K562 (cell line): ENCODE data around the gene CS. TPM values are rescaled to one million over a fixed set of nuclear protein-coding genes. Genes with fewer than 3 reads are reported as not detected.

Experiments
- CXXC5 ChIP-seq: fragments of 250-450 bp; sonication (Bioruptor Pico); IDR thresholded peaks from 2 replicates; pipeline ENCODE4 v1.8.0; 2022; ENCODE audit warnings: inconsistent platforms, mild to moderate bottlenecking, moderate library complexity
- HBP1 ChIP-seq: fragments of 450-650 bp; formaldehyde crosslinking; IDR thresholded peaks from 2 replicates; pipeline ENCODE4 v1.4.0; 2022; ENCODE audit warnings: missing genetic modification characterization
- HNRNPK ChIP-seq: fragments of 200-400 bp; formaldehyde crosslinking; IDR thresholded peaks from one replicate; pipeline ENCODE4 v1.6.1; 2018; ENCODE audit warnings: mild to moderate bottlenecking, low read depth, low read length; ENCODE audit not compliant: poor library complexity, severe bottlenecking
- REST ChIP-seq, 2 experiments: fragments of 450-650 bp; formaldehyde crosslinking in 1 of 2; IDR thresholded peaks; 2 replicates each; pipeline versions ENCODE4 v1.4.0 to v1.6.1; 2014 to 2020; ENCODE audit warnings: mild to moderate bottlenecking in 2 of 2, borderline replicate concordance in 1 of 2, low read depth in 1 of 2
- TEAD1 ChIP-seq, 2 experiments: fragments of 450-650 bp in 1 of 2; sonication (generic) in 1 of 2; formaldehyde crosslinking; IDR thresholded peaks; 2 replicates each; pipeline versions ENCODE4 v1.4.0 to v1.8.0; 2020 to 2022; ENCODE audit warnings: mild to moderate bottlenecking in 2 of 2, missing genetic modification reagents in 1 of 2
- ZFX ChIP-seq: sonication (generic); formaldehyde crosslinking; IDR thresholded peaks from 2 replicates; pipeline ENCODE4 v1.8.0; 2022; ENCODE audit warnings: mild to moderate bottlenecking, missing genetic modification reagents, moderate library complexity
- ZNF175 ChIP-seq: fragments of 200-800 bp; sonication (Bioruptor generic); IDR thresholded peaks from 2 replicates; pipeline ENCODE4 v1.6.1; 2016; ENCODE audit warnings: low read depth, mild to moderate bottlenecking, missing genetic modification characterization, missing compliant biosample characterization
- ZNF3 ChIP-seq: fragments of 250-450 bp; sonication (Bioruptor Pico); IDR thresholded peaks from 2 replicates; pipeline ENCODE4 v1.5.0; 2021; ENCODE audit warnings: mild to moderate bottlenecking, moderate library complexity
- polyA plus RNA-seq, 8 experiments: library from polyadenylated mRNA; depleted of rRNA in 4 of 8; stranded (reverse) in 5 of 8; unstranded in 3 of 8; fragments of >200 nt; fragmentation: Nextera tagmentation in 2 of 8; fragmentation: Illumina TruSeq in 1 of 8; extraction: Ambion mirVana in 2 of 8; extraction: Trizol in 1 of 8; gene quantifications; 2 replicates each; pipeline versions ENCODE4 v1.2.1 to v1.2.3, GENCODE V29; 2011 to 2014; ENCODE audit warnings: inconsistent platforms in 1 of 8, missing spikeins in 1 of 8
- total RNA-seq, 7 experiments: library from RNA; depleted of rRNA in 6 of 7; stranded (reverse); fragments of >200 nt in 6 of 7; fragmentation: Illumina TruSeq in 2 of 7; extraction: Trizol in 2 of 7; gene quantifications; 2 replicates each; pipeline versions ENCODE4 v1.2.1 to v1.2.3, GENCODE V29; 2011 to 2021; ENCODE audit warnings: low replicate concordance in 1 of 7
- TF ChIP-seq, protein P1 (sequence below): fragments of 200-800 bp; sonication (Bioruptor generic); IDR thresholded peaks from 2 replicates; pipeline ENCODE4 v1.6.1; 2017; ENCODE audit warnings: missing genetic modification characterization, missing compliant biosample characterization

CS gene
- total and polyA plus RNA-seq, 9 of the 15 experiments (the other 6 are each of a cell fraction or from before 2014, with no cell fraction given) = 99.9 to 390 (median 149) TPM

DNA sequence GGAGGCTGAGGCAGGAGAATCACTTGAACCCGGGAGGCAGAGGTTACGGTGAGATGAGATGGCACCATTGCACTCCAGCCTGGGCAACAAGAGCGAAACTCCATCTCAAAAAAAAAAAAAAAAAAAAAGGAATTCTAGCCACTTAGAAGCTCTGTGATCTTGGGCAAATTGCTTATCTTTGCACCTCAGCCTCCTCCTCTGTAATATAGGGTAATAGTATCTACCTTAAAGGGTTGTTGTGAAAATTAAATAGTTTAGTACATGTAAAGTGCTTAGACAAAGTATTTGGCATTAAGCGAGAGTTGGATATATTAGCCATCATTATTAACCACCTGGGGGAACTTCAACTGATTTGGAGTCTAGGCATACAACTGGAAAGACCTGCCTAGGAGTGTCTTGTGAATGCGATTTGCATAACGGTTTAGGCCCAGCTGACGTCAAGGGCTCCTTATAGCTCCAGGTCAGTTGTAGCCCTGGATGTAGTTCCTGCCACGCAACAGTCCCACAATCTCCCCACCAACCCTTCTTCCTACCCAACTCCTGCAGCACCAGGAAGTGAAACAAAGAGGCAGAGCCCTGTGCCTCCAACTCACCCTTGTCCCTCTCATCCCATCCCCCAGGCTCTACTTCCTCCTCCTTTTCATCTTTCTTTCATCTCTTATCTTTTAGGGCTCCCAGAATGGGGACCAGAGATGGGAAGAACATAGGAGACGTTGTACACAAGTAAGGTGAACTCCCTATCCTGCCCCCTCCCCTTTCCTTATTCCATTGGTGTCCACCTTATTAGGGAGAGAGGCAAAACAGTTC lies 36.4 kb upstream of the CS start (continued):
- TF ChIP-seq HBP1 (CRISPR knock-in tag) = no peak; the same call in 1 of the 2 replicates
- TF ChIP-seq ZFX (CRISPR knock-in tag) = peak; percentile 51
- TF ChIP-seq, protein P1, sequence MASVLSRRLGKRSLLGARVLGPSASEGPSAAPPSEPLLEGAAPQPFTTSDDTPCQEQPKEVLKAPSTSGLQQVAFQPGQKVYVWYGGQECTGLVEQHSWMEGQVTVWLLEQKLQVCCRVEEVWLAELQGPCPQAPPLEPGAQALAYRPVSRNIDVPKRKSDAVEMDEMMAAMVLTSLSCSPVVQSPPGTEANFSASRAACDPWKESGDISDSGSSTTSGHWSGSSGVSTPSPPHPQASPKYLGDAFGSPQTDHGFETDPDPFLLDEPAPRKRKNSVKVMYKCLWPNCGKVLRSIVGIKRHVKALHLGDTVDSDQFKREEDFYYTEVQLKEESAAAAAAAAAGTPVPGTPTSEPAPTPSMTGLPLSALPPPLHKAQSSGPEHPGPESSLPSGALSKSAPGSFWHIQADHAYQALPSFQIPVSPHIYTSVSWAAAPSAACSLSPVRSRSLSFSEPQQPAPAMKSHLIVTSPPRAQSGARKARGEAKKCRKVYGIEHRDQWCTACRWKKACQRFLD (CRISPR knock-in tag) = no peak
- TF ChIP-seq REST (IDR thresholded peaks at IDR 0.05; ENCODE audit: borderline replicate concordance) = no peak
- no peak for TF ChIP-seq REST (CRISPR knock-in tag; IDR thresholded peaks at IDR 0.05; ENCODE audit: low read depth)
- peak; percentile 84; the same call in 1 of the 2 replicates for TF ChIP-seq ZNF175 (CRISPR knock-in tag)
- no peak for TF ChIP-seq ZNF3
- TF ChIP-seq HNRNPK = no peak
- peak; percentile 11 to 44; a peak in 1 of 4 replicates for TF ChIP-seq TEAD1 (CRISPR knock-in tag; IDR thresholded peaks at IDR 0.05)
- TF ChIP-seq CXXC5 (CRISPR knock-in tag) = peak; percentile 69; the same call in 1 of the 2 replicates
